ENCODE measurements around the gene NCMAP. TPM values are rescaled to one million over a fixed set of nuclear protein-coding genes. Genes with fewer than 3 reads are reported as not detected.

The NCMAP gene
- total RNA-seq, 1 donor from 2014 or later, result not detected

- no peaks in the 10 kb centered on the region for H3K36me3 Mint-ChIP-seq (ENCODE audit: unreplicated experiment)
- H3K27me3 Mint-ChIP-seq (ENCODE audit: unreplicated experiment), result peaks cover 44% of the 10 kb centered on the region
- DNase-seq (ENCODE audit: extremely low spot score, unreplicated experiment), result no peak
- peaks cover 4% of the 10 kb centered on the region for H3K4me1 Mint-ChIP-seq (ENCODE audit: unreplicated experiment)
- no peak for TF ChIP-seq CTCF (IDR thresholded peaks at IDR 0.05)
- H3K9me3 Mint-ChIP-seq (ENCODE audit: unreplicated experiment), result no peaks in the 10 kb centered on the region
- H3K4me3 Mint-ChIP-seq (ENCODE audit: unreplicated experiment), result no peak overlapping the region
- no peak overlapping the region for H3K27ac Mint-ChIP-seq (ENCODE audit: unreplicated experiment)
Measured at GRCh38 chr1:24551290-24551959, 4.5 kb upstream of the NCMAP start.

- no peak overlapping the region for H3K4me3 Mint-ChIP-seq (ENCODE audit: unreplicated experiment)
- no peak overlapping the region for H3K27ac Mint-ChIP-seq (ENCODE audit: unreplicated experiment)
- peaks cover 4% of the 10 kb centered on the region for H3K4me1 Mint-ChIP-seq (ENCODE audit: unreplicated experiment)
- no peak for TF ChIP-seq CTCF (IDR thresholded peaks at IDR 0.05)
- DNase-seq (ENCODE audit: extremely low spot score, unreplicated experiment), result no peak
- no peaks in the 10 kb centered on the region for H3K36me3 Mint-ChIP-seq (ENCODE audit: unreplicated experiment)
- peaks cover 51% of the 10 kb centered on the region for H3K27me3 Mint-ChIP-seq (ENCODE audit: unreplicated experiment)
- H3K9me3 Mint-ChIP-seq (ENCODE audit: unreplicated experiment), result no peaks in the 10 kb centered on the region
Measured at GRCh38 chr1:24551960-24552571, 3.8 kb upstream of the NCMAP start.

- peaks cover 42% of the 10 kb centered on the region for H3K27me3 Mint-ChIP-seq (ENCODE audit: unreplicated experiment)
- H3K27ac Mint-ChIP-seq (ENCODE audit: unreplicated experiment), result no peak overlapping the region
- H3K36me3 Mint-ChIP-seq (ENCODE audit: unreplicated experiment), result no peaks in the 10 kb centered on the region
- no peak for DNase-seq (ENCODE audit: extremely low spot score, unreplicated experiment)
- TF ChIP-seq CTCF (IDR thresholded peaks at IDR 0.05), result no peak
- no peaks in the 10 kb centered on the region for H3K9me3 Mint-ChIP-seq (ENCODE audit: unreplicated experiment)
- peaks cover 7% of the 10 kb centered on the region for H3K4me1 Mint-ChIP-seq (ENCODE audit: unreplicated experiment)
- no peak overlapping the region for H3K4me3 Mint-ChIP-seq (ENCODE audit: unreplicated experiment)
Measured at GRCh38 chr1:24553931-24554330, 2.0 kb upstream of the NCMAP start.

- H3K27me3 Mint-ChIP-seq (ENCODE audit: unreplicated experiment), result peaks cover 35% of the 10 kb centered on the region
- DNase-seq (ENCODE audit: extremely low spot score, unreplicated experiment), result no peak
- no peaks in the 10 kb centered on the region for H3K9me3 Mint-ChIP-seq (ENCODE audit: unreplicated experiment)
- no peaks in the 10 kb centered on the region for H3K36me3 Mint-ChIP-seq (ENCODE audit: unreplicated experiment)
- TF ChIP-seq CTCF (IDR thresholded peaks at IDR 0.05), result no peak
- no peak overlapping the region for H3K27ac Mint-ChIP-seq (ENCODE audit: unreplicated experiment)
- H3K4me3 Mint-ChIP-seq (ENCODE audit: unreplicated experiment), result no peak overlapping the region
- H3K4me1 Mint-ChIP-seq (ENCODE audit: unreplicated experiment), result peaks cover 14% of the 10 kb centered on the region
Measured at GRCh38 chr1:24554714-24555113, 1.2 kb upstream of the NCMAP start.

- no peak for DNase-seq (ENCODE audit: extremely low spot score, unreplicated experiment)
- Mint-ChIP-seq H3K4me1 (ENCODE audit: unreplicated experiment) (peaks cover 14% of the 10 kb centered on the region), H3K4me3 (ENCODE audit: unreplicated experiment) (no peak overlapping the region), H3K27me3 (ENCODE audit: unreplicated experiment) (peaks cover 25% of the 10 kb centered on the region), H3K27ac (ENCODE audit: unreplicated experiment) (no peak overlapping the region), H3K9me3 (ENCODE audit: unreplicated experiment) (no peaks in the 10 kb centered on the region), H3K36me3 (ENCODE audit: unreplicated experiment) (no peaks in the 10 kb centered on the region)
- no peak for TF ChIP-seq CTCF (IDR thresholded peaks at IDR 0.05)
Measured at GRCh38 chr1:24556414-24556795, 518 bp downstream of the NCMAP start.
